ENCODE measurements around the gene FBXW7.

Gene FBXW7

DNA sequence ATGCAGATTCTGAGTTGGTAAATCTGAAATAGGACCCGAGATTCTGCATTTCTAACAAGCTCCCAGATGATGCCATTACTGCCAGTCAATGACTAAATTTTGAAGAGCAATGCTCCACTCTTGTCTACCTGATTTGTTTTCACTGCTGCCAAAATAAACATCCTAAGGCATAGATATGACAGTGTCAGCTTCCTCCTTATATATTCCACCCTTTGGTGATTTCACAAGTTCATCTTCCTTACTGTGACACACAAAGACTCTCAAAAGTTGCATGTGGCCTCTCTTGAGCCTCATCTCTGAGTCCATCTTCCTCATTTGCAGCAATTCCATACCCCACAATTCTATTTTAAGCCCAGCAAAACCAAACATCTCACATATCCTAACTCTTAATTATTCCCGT is 110.9 kb downstream of the FBXW7 start:
- no peaks in the 10 kb centered on the region for H3K9me3 ChIP-seq (ENCODE audit: insufficient read depth, low read depth, low read length)
- H3K4me2 ChIP-seq (ENCODE audit: low read depth, low read length, poor library complexity, severe bottlenecking): no peak overlapping the region
- H3K36me3 ChIP-seq (ENCODE audit: insufficient read depth, low read length): peaks cover 5% of the 10 kb centered on the region; the same call in 1 of the 2 replicates
- no peaks in the 10 kb centered on the region for H3F3A ChIP-seq (ENCODE audit: low read depth)
- no peaks in the 10 kb centered on the region for H3K27me3 ChIP-seq (ENCODE audit: insufficient read depth, low read length, poor library complexity, severe bottlenecking)
- no peaks in the 10 kb centered on the region for H4K20me1 ChIP-seq (ENCODE audit: insufficient read depth, low read length, poor library complexity, severe bottlenecking)
- peaks cover 19% of the 10 kb centered on the region; the same call in 1 of the 2 replicates for H3K79me2 ChIP-seq (ENCODE audit: insufficient read depth, low read length)
- no peak overlapping the region for H2AFZ ChIP-seq (ENCODE audit: low read length)
- no peak for TF ChIP-seq EZH2phosphoT487 (IDR thresholded peaks at IDR 0.05; ENCODE audit: borderline replicate concordance)
- TF ChIP-seq, protein P1, sequence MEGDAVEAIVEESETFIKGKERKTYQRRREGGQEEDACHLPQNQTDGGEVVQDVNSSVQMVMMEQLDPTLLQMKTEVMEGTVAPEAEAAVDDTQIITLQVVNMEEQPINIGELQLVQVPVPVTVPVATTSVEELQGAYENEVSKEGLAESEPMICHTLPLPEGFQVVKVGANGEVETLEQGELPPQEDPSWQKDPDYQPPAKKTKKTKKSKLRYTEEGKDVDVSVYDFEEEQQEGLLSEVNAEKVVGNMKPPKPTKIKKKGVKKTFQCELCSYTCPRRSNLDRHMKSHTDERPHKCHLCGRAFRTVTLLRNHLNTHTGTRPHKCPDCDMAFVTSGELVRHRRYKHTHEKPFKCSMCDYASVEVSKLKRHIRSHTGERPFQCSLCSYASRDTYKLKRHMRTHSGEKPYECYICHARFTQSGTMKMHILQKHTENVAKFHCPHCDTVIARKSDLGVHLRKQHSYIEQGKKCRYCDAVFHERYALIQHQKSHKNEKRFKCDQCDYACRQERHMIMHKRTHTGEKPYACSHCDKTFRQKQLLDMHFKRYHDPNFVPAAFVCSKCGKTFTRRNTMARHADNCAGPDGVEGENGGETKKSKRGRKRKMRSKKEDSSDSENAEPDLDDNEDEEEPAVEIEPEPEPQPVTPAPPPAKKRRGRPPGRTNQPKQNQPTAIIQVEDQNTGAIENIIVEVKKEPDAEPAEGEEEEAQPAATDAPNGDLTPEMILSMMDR (conservative IDR thresholded peaks at IDR 0.05; ENCODE audit: low read length): no peak
- peaks cover 8% of the 10 kb centered on the region for H3K4me1 ChIP-seq (ENCODE audit: insufficient read depth, low read length, poor library complexity, severe bottlenecking)
- H3K9ac ChIP-seq (ENCODE audit: low read depth, low read length, poor library complexity, severe bottlenecking): no peak overlapping the region
- no peaks in the 10 kb centered on the region for H3K9me2 ChIP-seq (replicated peaks; ENCODE audit: low read depth, low read length)
- no peak overlapping the region for H3K4me3 ChIP-seq (ENCODE audit: low read length, poor library complexity, severe bottlenecking)

- TF ChIP-seq EZH2phosphoT487 (IDR thresholded peaks at IDR 0.05; ENCODE audit: borderline replicate concordance): no peak
- TF ChIP-seq, protein P1 (conservative IDR thresholded peaks at IDR 0.05; ENCODE audit: low read length): no peak
- Histone ChIP-seq H3K4me3 (ENCODE audit: low read length, poor library complexity, severe bottlenecking) (no peak overlapping the region), H3K27me3 (ENCODE audit: insufficient read depth, low read length, poor library complexity, severe bottlenecking) (no peaks in the 10 kb centered on the region), H3K36me3 (ENCODE audit: insufficient read depth, low read length) (peaks cover 5% of the 10 kb centered on the region; the same call in 1 of the 2 replicates), H3K9ac (ENCODE audit: low read depth, low read length, poor library complexity, severe bottlenecking) (no peak overlapping the region), H3K79me2 (ENCODE audit: insufficient read depth, low read length) (peaks cover 13% of the 10 kb centered on the region; the same call in 1 of the 2 replicates), H3F3A (ENCODE audit: low read depth) (no peaks in the 10 kb centered on the region), H3K9me3 (ENCODE audit: insufficient read depth, low read depth, low read length) (no peaks in the 10 kb centered on the region), H3K9me2 (replicated peaks; ENCODE audit: low read depth, low read length) (no peaks in the 10 kb centered on the region), H2AFZ (ENCODE audit: low read length) (no peak overlapping the region), H3K4me2 (ENCODE audit: low read depth, low read length, poor library complexity, severe bottlenecking) (no peak overlapping the region), H4K20me1 (ENCODE audit: insufficient read depth, low read length, poor library complexity, severe bottlenecking) (no peaks in the 10 kb centered on the region), H3K4me1 (ENCODE audit: insufficient read depth, low read length, poor library complexity, severe bottlenecking) (peaks cover 14% of the 10 kb centered on the region)
Measured at GRCh38 chr4:152424396-152424795, 111.5 kb downstream of the FBXW7 start.

GRCh38 chr4:152422817-152423320 is 113.0 kb downstream of the FBXW7 start:
- Histone ChIP-seq H3F3A (ENCODE audit: low read depth) (no peaks in the 10 kb centered on the region), H2AFZ (ENCODE audit: low read length) (no peak overlapping the region), H3K4me1 (ENCODE audit: insufficient read depth, low read length, poor library complexity, severe bottlenecking) (peaks cover 17% of the 10 kb centered on the region), H3K79me2 (ENCODE audit: insufficient read depth, low read length) (peaks cover 12% of the 10 kb centered on the region; the same call in 1 of the 2 replicates), H4K20me1 (ENCODE audit: insufficient read depth, low read length, poor library complexity, severe bottlenecking) (no peaks in the 10 kb centered on the region), H3K9me2 (replicated peaks; ENCODE audit: low read depth, low read length) (no peaks in the 10 kb centered on the region), H3K36me3 (ENCODE audit: insufficient read depth, low read length) (peaks cover 5% of the 10 kb centered on the region; the same call in 1 of the 2 replicates), H3K9ac (ENCODE audit: low read depth, low read length, poor library complexity, severe bottlenecking) (no peak overlapping the region), H3K4me2 (ENCODE audit: low read depth, low read length, poor library complexity, severe bottlenecking) (no peak overlapping the region), H3K27me3 (ENCODE audit: insufficient read depth, low read length, poor library complexity, severe bottlenecking) (no peaks in the 10 kb centered on the region), H3K4me3 (ENCODE audit: low read length, poor library complexity, severe bottlenecking) (no peak overlapping the region), H3K9me3 (ENCODE audit: insufficient read depth, low read depth, low read length) (no peaks in the 10 kb centered on the region)
- TF ChIP-seq EZH2phosphoT487 (IDR thresholded peaks at IDR 0.05; ENCODE audit: borderline replicate concordance): no peak
- TF ChIP-seq, protein P1 (conservative IDR thresholded peaks at IDR 0.05; ENCODE audit: low read length): no peak

Data from Loucy (cell line).